Heart left ventricle (tissue), 13 donors: ENCODE measurements around the gene OGT.

Source experiments
- CTCF ChIP-seq, 12 donors: fragments of 200-600 bp; sonication (generic) in 4 of 12; IDR thresholded peaks; one replicate each; pipeline versions ENCODE4 v1.5.0 to v1.8.0; 2018 to 2022; ENCODE audit warnings: antibody characterized with exemption in 12 of 12, mild to moderate bottlenecking in 5 of 12
- POLR2A ChIP-seq, 2 donors: fragments of 450-650 bp; IDR thresholded peaks; one replicate each; pipeline ENCODE4 v1.6.1; 2017; ENCODE audit warnings: antibody characterized with exemption in 2 of 2, mild to moderate bottlenecking in 2 of 2, moderate library complexity in 2 of 2
- donor health status: ischemic (EF 13 %, LVEDD 7.1; RV severe dilation, severe dysfunction).
- donor health status: DM: no; HTN: yes; CAD: no.
- donor health status: DM: no; HTN: no; CAD: no.
- donor health status: ischemic (EF 25% LVEDD 6.9; RV normal size, moderate dysfunction).
- donor health status: ischemic (EF 25% LVEDD 5.7; RV mildly dilated, moderate dysfunction).
- donor health status: ischemic (EF 35%, LVEDD 5.7; RV mildly dilated, moderate dysfunction).
- donor health status: nonischemic (EF 11% LVEDD 7.7; RV severe dilation, severe dysfunction).
- donor health status: DM: yes; HTN: yes; CAD: no.
- donor health status: PGD.
- donor health status: ischemic (EF 29% LVEDD 5.4; RV normal size, mild dysfunction).
- donor health status: nonischemic (EF 23%, LVEDD 6.1; RV moderate dilation, normal function).

DNA sequence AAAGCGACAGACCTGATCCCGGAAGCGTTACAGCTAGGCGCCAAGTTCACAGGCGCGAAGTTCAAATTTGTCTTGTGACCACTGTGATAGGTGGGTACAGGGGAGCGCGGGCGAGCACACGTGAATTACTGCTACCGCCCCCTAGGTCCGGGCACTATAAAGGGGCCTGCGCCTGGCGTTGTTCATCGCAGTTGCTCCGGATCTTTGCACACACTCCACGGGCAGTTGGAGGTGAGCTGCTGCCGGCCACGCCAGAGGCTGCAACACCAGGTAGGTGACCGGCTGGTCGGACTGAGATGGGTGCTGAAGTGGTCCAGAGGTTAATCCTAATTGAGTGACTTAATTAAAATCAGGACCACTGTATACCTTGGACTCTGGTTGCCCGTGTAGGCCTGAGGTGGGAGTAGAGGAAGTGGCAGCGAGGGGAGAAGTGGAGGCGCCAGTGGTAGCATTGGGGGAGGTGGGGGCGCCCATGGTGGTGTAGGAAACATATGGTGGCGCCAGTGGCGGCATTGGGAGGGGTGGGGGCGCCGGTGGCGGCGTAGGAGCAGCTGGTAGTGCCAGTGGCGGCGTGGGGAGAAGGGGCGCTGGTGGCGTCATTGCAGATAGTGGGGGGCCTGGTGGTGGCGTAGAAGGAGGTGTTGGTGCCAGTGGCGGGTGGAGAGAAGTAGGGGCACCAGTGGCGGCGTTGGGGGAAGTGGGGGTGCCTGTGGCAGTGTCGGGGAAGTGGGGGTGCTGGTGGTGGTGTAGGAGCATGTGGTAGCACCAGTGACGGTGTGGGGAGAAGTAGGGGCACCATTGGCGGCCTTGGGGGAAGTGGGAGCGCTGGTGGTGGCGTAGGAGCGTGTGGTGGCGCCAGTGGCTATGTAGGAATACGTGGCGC lies 45.6 kb downstream of the OGT start, which contains the start of gene GCNA:
- TF ChIP-seq POLR2A (IDR thresholded peaks at IDR 0.05), result no peak
- no peak for TF ChIP-seq CTCF (IDR thresholded peaks at IDR 0.05)
